CD4-positive, alpha-beta T cell treated with Interleukin-15 for 4 hours (primary cell): ENCODE results near the gene SHISA7.
A peak's percentile ranks its signal among the peaks of the same experiment; 100 is the strongest.

Experiments
- DNase-seq: peaks from one replicate; pipeline ENCODE4 v3.0.0-alpha.2; 2020; ENCODE audit warnings: low spot score

The SHISA7 gene

GRCh38 chr19:55443045-55443823 is at the start of gene SHISA7:
TSS of gene SHISA7 (minus strand) at chr19:55443300. CDS start at chr19:55442863, 437 bp downstream.
- DNase-seq = no peak

- DNase-seq = no peak
These were observed 49.4 kb upstream of the SHISA7 start for GRCh38 chr19:55492362-55492944.

GRCh38 chr19:55491546-55492360 is 48.7 kb upstream of the SHISA7 start:
- DNase-seq = no peak

GRCh38 chr19:55490478-55491432 is 47.7 kb upstream of the SHISA7 start:
- DNase-seq = no peak

- DNase-seq = no peak
These were observed 46.8 kb upstream of the SHISA7 start for GRCh38 chr19:55489711-55490477.

- DNase-seq = no peak
These were observed 46.0 kb upstream of the SHISA7 start for GRCh38 chr19:55488986-55489710.

GRCh38 chr19:55487924-55488687 is 45.0 kb upstream of the SHISA7 start, which contains the start of gene SSC5D:
TSS of gene SSC5D (plus strand) at chr19:55488436. CDS start at chr19:55488590, 154 bp downstream.
- no peak for DNase-seq

GRCh38 chr19:55486971-55487923 is 44.1 kb upstream of the SHISA7 start:
- DNase-seq = no peak

GRCh38 chr19:55486043-55486970 is 43.2 kb upstream of the SHISA7 start:
- no peak for DNase-seq

GRCh38 chr19:55485439-55486011 is 42.4 kb upstream of the SHISA7 start:
- DNase-seq = no peak

- peak; percentile 41 for DNase-seq
These were observed 41.7 kb upstream of the SHISA7 start, which contains the start of gene NAT14 for GRCh38 chr19:55484593-55485438. TSS of gene NAT14 (plus strand) at chr19:55485188. CDS start at chr19:55485709, 521 bp downstream.

- no peak for DNase-seq
These were observed 40.8 kb upstream of the SHISA7 start for GRCh38 chr19:55483706-55484592.

GRCh38 chr19:55482967-55483705 is 40.0 kb upstream of the SHISA7 start:
- DNase-seq = no peak
